DMS79 (cell line): Measurements from ENCODE around the gene CCNK.

Source experiments
- DNase-seq: peaks from one replicate; lab custom pipeline; 2025; lab: John Stamatoyannopoulos, UW

CCNK gene

DNA sequence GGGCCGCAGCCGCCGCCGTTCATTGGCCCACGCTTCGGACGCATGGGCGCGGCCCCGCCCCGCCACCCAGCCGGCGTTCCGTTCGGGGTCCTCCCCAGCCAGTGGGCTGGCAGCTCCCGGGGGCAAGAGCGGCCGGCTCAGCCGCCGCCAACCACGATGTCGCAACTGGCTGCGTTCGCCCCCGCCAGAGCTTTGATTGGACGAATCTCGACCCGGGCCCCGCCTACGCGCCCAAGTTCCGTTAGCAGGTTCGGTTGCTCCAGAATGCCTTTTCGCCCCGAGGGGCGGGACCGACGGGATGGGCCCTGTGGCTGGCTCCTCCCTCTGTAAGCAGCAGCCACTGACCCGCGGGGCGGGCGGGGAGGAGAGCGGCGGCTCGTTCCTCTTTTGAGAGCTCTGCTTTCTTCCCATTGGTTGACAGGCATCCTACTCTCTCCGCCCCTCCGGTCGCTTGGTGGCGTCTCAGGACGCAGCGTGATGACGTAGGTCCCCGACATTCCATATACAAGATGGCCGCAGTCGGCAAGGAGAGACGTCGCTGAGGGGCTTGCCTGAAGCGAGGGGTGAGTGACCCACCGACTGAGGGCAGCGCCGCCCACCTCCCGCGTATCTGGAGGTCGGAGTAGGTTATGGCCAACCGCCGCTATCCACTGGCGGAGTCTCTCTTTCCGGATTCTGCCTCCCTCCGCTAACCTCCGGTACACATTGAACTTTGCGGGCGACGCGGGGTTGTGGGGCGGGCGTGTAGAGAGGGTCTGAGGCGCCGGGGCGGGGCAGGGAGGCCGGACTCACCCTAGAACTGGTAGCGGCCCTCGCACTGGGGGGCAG, at the start of gene CCNK:
CCNK (plus strand) TSS at position 493 of the 828 bp plus-strand sequence. CDS start 11,269 bp downstream, outside the sequence.
- DNase-seq = peak; percentile 100

DNA sequence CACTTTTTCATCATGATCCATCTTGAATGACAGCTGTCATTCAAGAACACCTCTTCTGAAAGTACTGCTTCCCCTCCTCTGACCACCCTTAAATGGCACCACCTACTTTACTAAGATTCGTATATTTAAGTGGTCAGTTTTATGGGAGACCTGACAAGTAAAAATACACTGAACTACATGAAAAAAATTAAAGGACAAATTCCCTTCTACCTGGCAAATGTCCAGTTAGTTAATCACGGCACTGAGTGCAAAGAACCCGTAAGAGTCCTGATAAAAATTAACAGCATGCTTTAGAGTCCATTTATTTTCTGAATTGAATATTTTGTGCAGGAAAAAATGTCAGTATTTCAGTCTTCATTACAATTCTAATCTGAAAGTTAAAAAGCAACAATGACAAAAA, 49.2 kb upstream of the CCNK start:
- no peak for DNase-seq

DNA sequence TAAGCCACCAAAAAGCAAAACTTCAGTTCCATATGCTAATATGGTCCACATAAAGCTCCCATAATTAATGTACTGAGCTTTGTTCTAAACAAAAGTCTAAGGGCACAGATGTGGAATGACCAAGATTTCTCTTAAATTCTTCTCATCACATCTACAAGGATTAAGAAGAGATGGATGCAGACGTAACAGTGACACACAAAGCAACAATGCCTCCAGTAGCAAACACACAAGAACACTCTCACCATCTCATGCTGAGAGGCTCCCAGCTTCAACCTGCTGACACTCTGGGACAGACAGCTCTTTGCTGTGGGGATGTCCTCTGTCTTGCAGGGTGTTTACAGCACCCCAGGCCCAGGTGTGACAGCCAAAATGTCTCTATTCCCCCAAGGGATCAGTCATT, 48.7 kb upstream of the CCNK start:
- DNase-seq = no peak

- no peak for DNase-seq
Observed at GRCh38 chr14:99435327-99435726, 45.9 kb upstream of the CCNK start.

- DNase-seq = no peak
Observed at GRCh38 chr14:99436247-99437180, 44.7 kb upstream of the CCNK start.

DNA sequence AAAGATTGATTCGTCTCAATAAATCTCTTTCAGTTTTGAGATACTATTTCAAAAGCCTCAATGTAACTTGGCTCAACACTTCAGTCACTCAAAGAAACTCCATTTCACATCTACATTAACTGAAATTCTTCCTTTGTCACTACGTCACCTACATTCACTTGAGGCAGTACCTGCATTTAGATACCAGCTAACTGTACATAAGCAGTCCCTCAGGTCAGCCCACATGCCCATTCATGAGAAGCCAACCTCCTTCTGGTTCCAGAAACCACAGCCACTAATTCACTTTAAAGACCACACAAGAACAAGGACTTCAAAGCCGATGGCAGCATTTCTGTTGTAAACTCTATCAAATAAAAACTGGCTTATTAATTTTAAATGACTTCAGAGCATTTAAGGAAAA, 43.5 kb upstream of the CCNK start:
- peak; percentile 14 for DNase-seq

- DNase-seq = no peak
Observed at GRCh38 chr14:99440278-99440677, 40.9 kb upstream of the CCNK start.

DNA sequence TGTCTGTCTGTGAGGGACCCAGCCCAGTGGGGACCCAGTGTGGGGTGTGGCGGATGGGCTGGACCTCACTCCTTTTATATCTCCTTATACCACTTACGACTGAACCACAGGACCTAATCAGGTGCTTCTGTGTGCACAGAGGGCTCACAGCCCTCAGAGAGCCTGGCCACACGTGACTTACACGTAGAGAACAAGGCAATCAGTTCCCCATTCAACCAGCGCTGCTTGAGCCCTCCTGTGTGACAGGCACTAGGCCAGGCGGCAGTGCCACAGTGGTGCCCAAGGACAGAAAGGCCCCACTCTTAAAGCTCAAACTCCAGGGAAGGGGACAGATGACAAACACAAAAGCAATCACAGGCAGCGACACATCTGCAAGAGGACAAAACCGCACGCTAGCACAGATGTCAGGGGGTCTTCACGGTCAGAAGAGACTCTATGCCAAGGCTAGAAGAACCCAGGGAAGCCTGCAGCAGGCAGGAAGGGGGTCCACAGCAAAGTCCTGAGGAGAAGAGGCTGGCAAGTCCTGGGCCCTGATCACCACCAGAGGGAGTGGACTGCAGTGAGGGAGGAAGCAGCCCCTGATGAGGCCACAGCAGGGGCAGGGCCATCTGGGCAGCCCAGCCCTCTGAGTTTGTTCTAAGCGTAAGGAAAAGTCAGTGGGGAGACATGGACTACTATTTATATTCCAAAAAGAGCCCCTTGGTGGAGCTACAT, 39.9 kb upstream of the CCNK start:
- no peak for DNase-seq

DNA sequence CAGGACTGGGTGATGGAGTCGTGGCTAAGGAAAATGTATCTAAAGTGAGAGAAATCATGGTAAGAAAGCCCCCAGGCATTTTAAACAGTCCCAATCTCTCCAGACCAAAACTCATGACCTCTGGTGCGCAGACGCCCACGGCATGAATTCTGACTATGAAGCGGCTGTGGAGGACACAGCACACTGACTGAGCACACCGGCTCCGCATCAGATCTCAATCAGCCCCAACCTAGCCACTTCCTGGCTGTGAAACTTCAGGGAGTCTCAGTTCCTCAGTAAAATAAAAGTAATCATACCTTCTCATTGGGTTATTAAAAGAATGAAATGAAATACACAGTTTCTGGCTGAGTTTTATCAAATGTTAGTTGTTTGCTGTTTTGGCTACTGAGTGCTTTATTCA, 39.3 kb upstream of the CCNK start:
- DNase-seq = no peak

GRCh38 chr14:99445931-99446330, 35.3 kb upstream of the CCNK start:
- DNase-seq = no peak

- no peak for DNase-seq
Observed at GRCh38 chr14:99447739-99448138, 33.5 kb upstream of the CCNK start.

DNA sequence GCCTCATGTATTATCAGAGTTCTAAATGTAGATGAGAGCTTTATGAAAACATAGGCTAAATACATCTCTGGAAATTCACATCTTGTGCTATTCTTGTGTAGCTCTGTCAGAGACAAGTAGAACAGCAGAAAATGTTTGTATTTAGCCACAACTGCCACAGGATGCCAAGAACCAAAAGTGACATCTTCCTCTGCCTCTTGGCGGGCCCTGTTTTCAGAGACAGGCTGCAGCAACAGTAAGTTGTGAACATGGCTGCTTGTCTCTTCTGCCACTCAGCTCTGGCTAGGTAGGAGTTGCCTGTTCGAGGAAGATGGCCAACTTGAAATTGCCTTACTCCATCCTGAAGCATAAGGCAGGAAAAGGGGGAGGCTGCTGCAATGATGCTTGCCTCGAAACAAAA, 30.9 kb upstream of the CCNK start:
- no peak for DNase-seq

GRCh38 chr14:99451234-99451633, 30.0 kb upstream of the CCNK start:
- DNase-seq = no peak

DNA sequence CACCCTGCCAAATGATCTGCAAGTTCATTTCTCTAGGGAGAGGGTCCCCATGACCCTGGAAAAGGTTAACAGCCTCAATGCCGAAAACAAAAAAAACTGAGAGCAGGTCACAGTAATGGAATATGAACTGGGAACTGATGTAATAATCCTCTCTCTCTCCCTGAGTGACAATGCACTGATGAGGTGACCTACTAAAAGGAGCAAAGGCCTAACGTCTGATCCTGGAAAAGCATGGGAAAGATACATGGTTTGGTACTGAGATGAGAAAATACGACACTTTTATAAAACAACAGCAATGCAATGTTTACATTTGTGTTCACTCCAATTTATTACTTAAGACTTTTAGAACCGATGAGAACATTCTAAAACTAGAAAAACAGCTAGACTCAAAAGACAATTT, 28.2 kb upstream of the CCNK start:
- no peak for DNase-seq

- DNase-seq = no peak
Observed at GRCh38 chr14:99454246-99454645, 27.0 kb upstream of the CCNK start.

GRCh38 chr14:99459481-99460100, 21.6 kb upstream of the CCNK start:
- DNase-seq = no peak

DNA sequence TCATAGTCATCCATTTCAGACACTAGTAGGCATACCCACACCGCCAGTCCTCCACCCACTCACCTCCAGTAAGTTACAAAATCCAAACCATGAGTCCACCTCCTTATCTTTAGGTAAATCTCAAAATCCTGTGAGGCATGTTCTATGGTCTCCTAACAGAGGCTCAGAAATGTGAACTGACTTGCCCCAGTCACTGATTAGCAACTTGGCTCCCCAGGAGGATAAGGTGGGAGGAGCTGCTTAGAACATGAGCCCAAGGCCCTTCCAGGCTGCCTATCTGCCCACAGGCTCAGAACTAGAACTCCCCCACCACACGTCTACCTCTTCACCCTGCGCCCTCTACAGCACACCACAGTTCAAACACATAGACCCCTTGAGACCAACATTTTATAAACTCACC, 20.4 kb upstream of the CCNK start:
- DNase-seq = no peak

DNA sequence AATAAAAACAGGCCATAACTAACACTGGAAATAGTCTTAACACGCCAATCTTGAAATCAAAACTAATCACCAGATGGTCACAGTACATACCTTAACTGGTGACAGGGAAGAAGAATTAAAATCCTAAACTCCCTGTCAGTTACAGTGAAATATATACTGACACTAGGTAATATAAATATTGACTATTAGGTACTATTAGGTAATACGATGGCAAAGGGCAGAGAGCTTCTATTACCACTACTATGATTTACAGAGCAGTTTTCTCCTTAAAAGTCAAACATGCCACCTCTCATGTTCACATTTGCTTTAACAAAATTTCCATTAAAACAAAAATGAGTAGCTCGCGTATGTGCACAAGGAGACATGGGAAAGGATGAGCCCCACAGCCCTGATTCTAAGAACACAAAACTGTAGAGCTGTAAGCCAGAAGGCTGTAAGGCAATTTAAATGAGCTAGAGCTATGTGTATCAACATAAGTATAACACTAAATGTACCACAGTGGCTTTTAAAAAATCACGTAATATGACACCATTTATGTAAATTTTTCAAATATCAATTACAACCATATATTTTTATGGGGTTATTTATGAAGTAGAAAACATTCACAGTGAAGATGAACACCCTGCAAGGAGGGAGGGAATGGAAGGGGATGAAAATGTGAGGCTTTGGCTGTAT, 19.7 kb upstream of the CCNK start:
- no peak for DNase-seq

DNA sequence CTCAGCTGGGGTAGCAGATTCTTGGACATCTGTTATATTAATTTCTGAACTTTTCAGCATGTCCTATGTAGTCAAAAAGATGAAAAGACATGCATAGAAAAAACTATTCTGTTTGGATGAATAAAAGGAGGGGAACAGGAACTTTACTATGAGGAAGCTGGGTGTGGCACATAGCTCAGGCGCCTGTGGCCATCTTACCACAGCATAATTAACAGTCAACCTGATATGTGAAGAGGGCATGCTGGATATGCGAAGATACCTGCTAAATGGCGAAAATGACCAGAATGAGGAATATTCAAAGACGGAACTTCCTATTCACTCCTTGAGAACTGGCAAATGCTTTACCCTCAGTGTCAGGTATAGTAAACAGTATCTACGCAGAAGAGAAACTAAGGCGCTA, 19.0 kb upstream of the CCNK start:
- DNase-seq = no peak

- DNase-seq = no peak
Observed at GRCh38 chr14:99463974-99464373, 17.2 kb upstream of the CCNK start.

DNA sequence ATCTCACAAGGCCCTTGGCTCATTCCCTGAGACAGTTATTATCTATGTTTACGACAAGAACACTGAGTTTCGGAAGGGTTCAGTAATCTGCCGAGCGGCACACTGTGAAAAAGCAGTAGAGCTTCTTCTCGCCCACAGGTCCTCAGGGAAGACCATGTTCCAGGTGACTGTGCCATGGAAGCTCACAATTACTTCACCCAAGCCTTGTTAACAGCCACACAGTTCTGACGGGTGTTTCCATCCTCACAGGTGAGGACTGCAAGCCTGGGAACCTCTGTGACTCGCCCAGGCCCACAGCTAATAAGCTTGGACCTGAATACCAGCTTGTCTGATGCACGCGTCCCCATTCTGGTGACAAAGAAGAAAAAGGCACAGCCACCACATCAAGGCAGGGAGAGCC, 15.9 kb upstream of the CCNK start:
- no peak for DNase-seq
